ENCODE results near the gene C9orf85. TPM values are rescaled to one million over a fixed set of nuclear protein-coding genes. Genes with fewer than 3 reads are reported as not detected.

C9orf85 gene
- total and polyA plus RNA-seq, 2 donors (not counting 3 experiments of a cell fraction or from before 2014, with no cell fraction given), result 8.3 to 11.3 TPM

DNA sequence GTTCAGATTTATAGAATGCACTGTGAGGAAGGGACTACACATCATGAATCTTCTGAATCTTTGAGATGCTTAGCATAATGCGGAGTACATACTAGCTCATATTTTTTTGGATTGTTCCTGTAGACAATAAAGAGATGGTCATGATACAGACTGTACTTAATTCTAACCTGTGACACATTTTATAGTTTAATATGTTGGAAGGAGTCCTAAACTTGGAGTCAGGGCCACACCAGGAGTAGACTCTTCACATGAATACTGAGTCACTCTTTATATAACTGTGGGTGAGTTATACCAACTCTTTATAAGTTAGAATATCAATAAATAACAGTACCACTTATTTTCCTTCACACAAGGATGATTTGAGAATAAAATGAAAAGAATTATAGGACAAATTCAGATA lies 16.9 kb downstream of the C9orf85 start:
- Histone ChIP-seq H3K36me3 (ENCODE audit: control insufficient read depth in 2 of 2, extremely low read depth in 1 of 2, insufficient read depth in 2 of 2, low read length in 2 of 2) (no peaks in the 10 kb centered on the region), H3K79me2 (ENCODE audit: control insufficient read depth, insufficient read depth, low read length) (no peaks in the 10 kb centered on the region), H3K27ac (ENCODE audit: insufficient read depth, low read depth, low read length) (no peak overlapping the region), H2AFZ (ENCODE audit: low read depth, low read length) (no peak overlapping the region), H3K27me3 (ENCODE audit: control insufficient read depth in 2 of 2, insufficient read depth in 2 of 2, low read length in 2 of 2) (no peaks in the 10 kb centered on the region), H3K9me3 (replicated peaks; ENCODE audit: control insufficient read depth, insufficient read depth, low read length) (no peaks in the 10 kb centered on the region), H3K9ac (replicated peaks; ENCODE audit: extremely low read depth, insufficient read depth, low read length) (no peak overlapping the region), H3K4me2 (ENCODE audit: insufficient read depth, low read length) (no peak overlapping the region), H3K9me1 (replicated peaks; ENCODE audit: control insufficient read depth, extremely low read depth, insufficient read depth, low read length) (no peaks in the 10 kb centered on the region), H3K4me3 (replicated peaks in 1 of 3; ENCODE audit: insufficient read depth in 1 of 3, low read depth in 1 of 3, low read length in 3 of 3) (no peak overlapping the region), H4K20me1 (replicated peaks; ENCODE audit: control insufficient read depth, extremely low read depth, insufficient read depth, low read length) (peaks cover 2% of the 10 kb centered on the region), H3K4me1 (ENCODE audit: control insufficient read depth, extremely low read depth, insufficient read depth, low read length) (no peaks in the 10 kb centered on the region)
- TF ChIP-seq FOS (IDR thresholded peaks at IDR 0.05; ENCODE audit: borderline replicate concordance, insufficient read depth, low read length), result no peak
- TF ChIP-seq, protein P1, sequence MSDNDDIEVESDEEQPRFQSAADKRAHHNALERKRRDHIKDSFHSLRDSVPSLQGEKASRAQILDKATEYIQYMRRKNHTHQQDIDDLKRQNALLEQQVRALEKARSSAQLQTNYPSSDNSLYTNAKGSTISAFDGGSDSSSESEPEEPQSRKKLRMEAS (IDR thresholded peaks at IDR 0.05; ENCODE audit: insufficient read depth, insufficient read length), result no peak
- TF ChIP-seq GATA2 (IDR thresholded peaks at IDR 0.05; ENCODE audit: insufficient read depth, insufficient read length, low read depth, low read length), result no peak
- no peak for TF ChIP-seq EZH2 (IDR thresholded peaks at IDR 0.05; ENCODE audit: borderline replicate concordance, low read depth, low read length, severe bottlenecking)
- TF ChIP-seq, protein P2, sequence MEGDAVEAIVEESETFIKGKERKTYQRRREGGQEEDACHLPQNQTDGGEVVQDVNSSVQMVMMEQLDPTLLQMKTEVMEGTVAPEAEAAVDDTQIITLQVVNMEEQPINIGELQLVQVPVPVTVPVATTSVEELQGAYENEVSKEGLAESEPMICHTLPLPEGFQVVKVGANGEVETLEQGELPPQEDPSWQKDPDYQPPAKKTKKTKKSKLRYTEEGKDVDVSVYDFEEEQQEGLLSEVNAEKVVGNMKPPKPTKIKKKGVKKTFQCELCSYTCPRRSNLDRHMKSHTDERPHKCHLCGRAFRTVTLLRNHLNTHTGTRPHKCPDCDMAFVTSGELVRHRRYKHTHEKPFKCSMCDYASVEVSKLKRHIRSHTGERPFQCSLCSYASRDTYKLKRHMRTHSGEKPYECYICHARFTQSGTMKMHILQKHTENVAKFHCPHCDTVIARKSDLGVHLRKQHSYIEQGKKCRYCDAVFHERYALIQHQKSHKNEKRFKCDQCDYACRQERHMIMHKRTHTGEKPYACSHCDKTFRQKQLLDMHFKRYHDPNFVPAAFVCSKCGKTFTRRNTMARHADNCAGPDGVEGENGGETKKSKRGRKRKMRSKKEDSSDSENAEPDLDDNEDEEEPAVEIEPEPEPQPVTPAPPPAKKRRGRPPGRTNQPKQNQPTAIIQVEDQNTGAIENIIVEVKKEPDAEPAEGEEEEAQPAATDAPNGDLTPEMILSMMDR (IDR thresholded peaks at IDR 0.05; ENCODE audit: extremely low read depth in 1 of 2, insufficient read depth in 1 of 2, low read depth in 1 of 2, low read length in 2 of 2), result no peak
- TF ChIP-seq JUN (IDR thresholded peaks at IDR 0.05; ENCODE audit: borderline replicate concordance, insufficient read depth, insufficient read length, low read depth), result no peak
- TF ChIP-seq MYC (IDR thresholded peaks at IDR 0.05; ENCODE audit: low read depth, low read length), result no peak
- TF ChIP-seq POLR2AphosphoS5 (IDR thresholded peaks at IDR 0.05; ENCODE audit: insufficient read depth, low read depth, low read length), result no peak
- CTCF ChIA-PET, result interaction anchor here (0.8 kb wide), 1 partner anchor 110 kb away, joined by 3 read pairs; no protein-coding TSS in a partner anchor
- intact Hi-C loops (cut with micrococcal nuclease), result no loop called here
- no TSS peak for BruUV-seq (replicated peaks)
- POLR2A ChIA-PET, result no interaction called here
- no peak for DNase-seq (ENCODE audit: low read depth, low spot score)
- dilution Hi-C loops (cut with MboI; ENCODE audit: extremely low pct_ligation_motif_present, low sequenced_read_pairs), result no loop called here
- FAIRE-seq, result no peak
